ENCODE data around the gene QKI. TPM values are rescaled to one million over a fixed set of nuclear protein-coding genes. Genes with fewer than 3 reads are reported as not detected.

Gene QKI
- polyA plus RNA-seq, 6 donors from 2014 or later: 20.4 to 67.9 (median 26.6) TPM

- Mint-ChIP-seq H3K36me3 (no peaks in the 10 kb centered on the region), H3K27me3 (peaks cover 0 to 5% (median 3%) of the 10 kb centered on the region in 3 donors), H3K9me3 (peaks cover 0 to 2% (median 0%) of the 10 kb centered on the region in 7 donors), H3K4me3 (no peak overlapping the region), H3K27ac (peak overlapping the region in 1 of 6 donors; percentile 70), H3K4me1 (peaks cover 25 to 31% (median 28%) of the 10 kb centered on the region in 3 donors)
- DNase-seq (no peak), ATAC-seq (ENCODE audit: low read depth in 2 of 2) (no peak)
These were observed 6.0 kb upstream of the QKI start for GRCh38 chr6:163408352-163408991.

- no peak for ATAC-seq (ENCODE audit: low read depth in 2 of 2)
- Mint-ChIP-seq H3K27me3 (peaks cover 0 to 5% (median 3%) of the 10 kb centered on the region in 3 donors), H3K4me1 (peaks cover 25 to 31% (median 28%) of the 10 kb centered on the region in 3 donors), H3K27ac (peak overlapping the region in 1 of 6 donors; percentile 75), H3K9me3 (peaks cover 0 to 2% (median 0%) of the 10 kb centered on the region in 7 donors), H3K36me3 (no peaks in the 10 kb centered on the region), H3K4me3 (no peak overlapping the region)
- DNase-seq: no peak
These were observed 4.8 kb upstream of the QKI start for GRCh38 chr6:163409712-163410111.

- ATAC-seq (ENCODE audit: low read depth in 2 of 2): no peak
- H3K27me3 Mint-ChIP-seq: peaks cover 0 to 5% (median 3%) of the 10 kb centered on the region in 3 donors
- peaks cover 25 to 33% (median 28%) of the 10 kb centered on the region in 3 donors for H3K4me1 Mint-ChIP-seq
- no peaks in the 10 kb centered on the region for H3K36me3 Mint-ChIP-seq
- H3K9me3 Mint-ChIP-seq: peaks cover 0 to 2% (median 0%) of the 10 kb centered on the region in 7 donors
- peak overlapping the region in 6 of 8 donors; percentile 84 to 92 (median 88) for H3K4me3 Mint-ChIP-seq
- H3K27ac Mint-ChIP-seq: peak overlapping the region in 4 of 6 donors; percentile 81 to 98 (median 94)
- DNase-seq: no peak
These were observed 2.2 kb upstream of the QKI start for GRCh38 chr6:163412341-163412740.

GRCh38 chr6:163412801-163413344 lies 1.6 kb upstream of the QKI start:
- peak overlapping the region; percentile 84 to 97 (median 90) for H3K4me3 Mint-ChIP-seq
- ATAC-seq (ENCODE audit: low read depth in 2 of 2) (no peak), DNase-seq (no peak)
- H3K4me1 Mint-ChIP-seq: peaks cover 29 to 39% (median 31%) of the 10 kb centered on the region in 3 donors
- no peaks in the 10 kb centered on the region for H3K36me3 Mint-ChIP-seq
- H3K27me3 Mint-ChIP-seq: peaks cover 0 to 5% (median 3%) of the 10 kb centered on the region in 3 donors
- peaks cover 0 to 2% (median 0%) of the 10 kb centered on the region in 7 donors for H3K9me3 Mint-ChIP-seq
- H3K27ac Mint-ChIP-seq: peak overlapping the region; percentile 81 to 98 (median 94)

DNA sequence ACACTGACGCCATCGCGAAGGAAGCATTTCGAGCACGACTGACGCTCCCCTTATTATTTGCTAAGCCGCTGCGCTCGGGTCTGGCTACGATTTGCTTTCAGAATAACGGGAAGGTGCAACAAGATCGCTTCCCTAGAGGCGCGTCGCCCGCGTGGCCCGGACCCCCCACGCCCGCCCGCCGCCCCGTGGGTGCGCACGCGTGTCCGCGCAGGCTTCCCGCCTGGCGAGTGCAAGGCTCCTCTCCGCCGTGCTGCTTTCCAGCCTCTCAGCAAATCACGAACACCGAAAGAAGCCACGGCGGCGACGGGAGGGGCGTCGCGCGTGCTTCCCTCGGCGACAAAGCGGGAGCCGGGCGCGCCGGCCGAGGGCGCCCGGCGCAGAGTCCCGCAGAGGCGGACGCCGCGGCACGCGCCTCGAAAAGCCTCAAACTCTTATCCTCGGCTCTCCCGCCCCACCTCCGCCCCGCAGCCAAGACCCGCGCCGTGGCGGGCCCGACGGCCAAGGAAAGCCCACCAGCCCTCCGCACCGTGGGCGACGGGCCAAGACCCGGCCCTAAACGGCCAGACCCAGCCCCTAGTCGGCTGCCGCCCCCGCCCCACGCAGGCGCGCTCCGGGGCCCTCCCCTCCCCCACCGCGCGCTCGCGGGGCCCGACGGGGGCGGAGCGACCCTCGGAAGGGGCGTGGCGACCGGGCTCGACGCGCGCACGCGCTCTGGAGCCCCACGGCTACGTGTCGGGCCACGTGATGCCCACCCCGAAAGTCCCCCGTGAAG lies 987 bp upstream of the QKI start:
- DNase-seq (peak; percentile 96), ATAC-seq (ENCODE audit: low read depth in 2 of 2) (peak; percentile 60 to 61)
- Mint-ChIP-seq H3K36me3 (no peaks in the 10 kb centered on the region), H3K9me3 (peaks cover 0 to 2% (median 0%) of the 10 kb centered on the region in 7 donors), H3K27me3 (peaks cover 0 to 5% (median 3%) of the 10 kb centered on the region in 3 donors), H3K4me1 (peaks cover 33 to 43% (median 34%) of the 10 kb centered on the region in 3 donors), H3K4me3 (peak overlapping the region; percentile 84 to 97 (median 90)), H3K27ac (peak overlapping the region; percentile 95 to 98 (median 96))

- DNase-seq (peak; percentile 43), ATAC-seq (ENCODE audit: low read depth in 2 of 2) (peak; percentile 9 to 13)
- H3K36me3 Mint-ChIP-seq: no peaks in the 10 kb centered on the region
- peak overlapping the region; percentile 82 to 93 (median 91) for H3K4me3 Mint-ChIP-seq
- H3K4me1 Mint-ChIP-seq: peaks cover 40 to 59% (median 43%) of the 10 kb centered on the region in 3 donors
- H3K27ac Mint-ChIP-seq: peak overlapping the region; percentile 85 to 95 (median 92)
- no peaks in the 10 kb centered on the region for H3K9me3 Mint-ChIP-seq
- peaks cover 0 to 3% (median 0%) of the 10 kb centered on the region in 3 donors for H3K27me3 Mint-ChIP-seq
These were observed 565 bp downstream of the QKI start for GRCh38 chr6:163414946-163415619.

- no peaks in the 10 kb centered on the region for H3K36me3 Mint-ChIP-seq
- no peak for ATAC-seq (ENCODE audit: low read depth in 2 of 2)
- peak overlapping the region; percentile 90 to 97 (median 93) for H3K4me3 Mint-ChIP-seq
- no peaks in the 10 kb centered on the region for H3K9me3 Mint-ChIP-seq
- peaks cover 0 to 3% (median 0%) of the 10 kb centered on the region in 3 donors for H3K27me3 Mint-ChIP-seq
- peak; percentile 52 for DNase-seq
- peak overlapping the region; percentile 95 to 99 (median 97) for H3K27ac Mint-ChIP-seq
- peaks cover 43 to 64% (median 45%) of the 10 kb centered on the region in 3 donors for H3K4me1 Mint-ChIP-seq
These were observed 1.4 kb downstream of the QKI start for GRCh38 chr6:163415620-163416556.

DNA sequence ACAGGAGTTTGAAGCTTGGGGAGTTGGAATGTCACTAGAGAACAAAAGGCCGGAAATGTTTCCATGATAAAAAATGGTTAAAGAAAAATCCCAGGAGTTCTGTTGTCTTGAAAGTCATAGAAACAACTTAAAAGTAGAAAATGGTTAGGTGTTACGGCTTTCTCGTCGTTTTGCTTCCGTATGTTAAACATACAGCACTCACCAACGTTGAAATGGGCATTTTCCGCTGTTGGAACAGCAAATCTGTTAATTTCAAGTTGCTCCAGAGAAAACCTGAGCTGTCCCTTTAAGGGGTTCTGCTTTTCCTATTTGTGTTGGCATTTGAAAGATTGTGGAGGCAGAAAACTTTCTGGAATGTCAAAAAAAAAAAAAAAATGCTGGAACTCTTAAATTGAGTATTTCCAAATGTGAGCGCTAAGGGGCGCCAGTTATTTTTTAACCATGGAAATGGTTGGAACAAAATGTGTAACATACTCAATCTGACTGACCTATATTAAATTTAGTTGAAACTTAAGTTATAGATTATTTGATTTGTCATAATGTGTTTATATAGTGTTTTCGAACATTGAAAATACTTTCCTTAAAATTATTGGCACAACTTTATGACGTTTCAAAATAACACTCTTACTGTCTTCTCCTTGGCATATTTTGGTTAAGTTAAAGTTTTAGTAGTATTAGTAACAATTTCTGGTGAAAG lies 2.2 kb downstream of the QKI start:
- peak overlapping the region; percentile 95 to 99 (median 97) for H3K27ac Mint-ChIP-seq
- H3K9me3 Mint-ChIP-seq: no peaks in the 10 kb centered on the region
- H3K36me3 Mint-ChIP-seq: no peaks in the 10 kb centered on the region
- peaks cover 38 to 61% (median 40%) of the 10 kb centered on the region in 3 donors for H3K4me1 Mint-ChIP-seq
- DNase-seq (peak; percentile 26), ATAC-seq (ENCODE audit: low read depth in 2 of 2) (no peak)
- no peaks in the 10 kb centered on the region for H3K27me3 Mint-ChIP-seq
- H3K4me3 Mint-ChIP-seq: peak overlapping the region; percentile 90 to 97 (median 93)

DNA sequence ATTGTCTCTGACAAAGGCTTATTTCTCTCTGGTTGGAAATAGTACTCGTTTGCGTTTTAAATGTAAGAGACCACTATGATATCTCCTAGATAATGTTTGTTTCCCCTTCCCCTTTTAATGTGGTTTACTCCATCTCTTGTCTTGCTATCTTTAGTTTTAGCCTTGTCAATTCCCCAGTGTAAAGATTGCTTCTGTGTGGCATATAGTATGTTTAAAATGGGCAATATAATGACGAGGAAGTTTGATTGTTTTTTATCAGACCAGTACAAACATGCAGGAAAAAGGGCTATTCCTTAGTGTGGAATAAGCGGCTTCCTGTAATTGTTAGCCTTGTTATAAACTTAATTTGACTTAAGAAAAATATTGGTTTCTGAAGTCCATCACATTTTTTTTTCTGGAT lies 3.1 kb downstream of the QKI start:
- Mint-ChIP-seq H3K36me3 (no peaks in the 10 kb centered on the region), H3K27me3 (no peaks in the 10 kb centered on the region), H3K4me3 (peak overlapping the region in 4 of 8 donors; percentile 17 to 92 (median 82)), H3K9me3 (no peaks in the 10 kb centered on the region), H3K4me1 (peaks cover 37 to 57% (median 37%) of the 10 kb centered on the region in 3 donors), H3K27ac (no peak overlapping the region)
- DNase-seq: no peak
- ATAC-seq (ENCODE audit: low read depth in 2 of 2): no peak

DNA sequence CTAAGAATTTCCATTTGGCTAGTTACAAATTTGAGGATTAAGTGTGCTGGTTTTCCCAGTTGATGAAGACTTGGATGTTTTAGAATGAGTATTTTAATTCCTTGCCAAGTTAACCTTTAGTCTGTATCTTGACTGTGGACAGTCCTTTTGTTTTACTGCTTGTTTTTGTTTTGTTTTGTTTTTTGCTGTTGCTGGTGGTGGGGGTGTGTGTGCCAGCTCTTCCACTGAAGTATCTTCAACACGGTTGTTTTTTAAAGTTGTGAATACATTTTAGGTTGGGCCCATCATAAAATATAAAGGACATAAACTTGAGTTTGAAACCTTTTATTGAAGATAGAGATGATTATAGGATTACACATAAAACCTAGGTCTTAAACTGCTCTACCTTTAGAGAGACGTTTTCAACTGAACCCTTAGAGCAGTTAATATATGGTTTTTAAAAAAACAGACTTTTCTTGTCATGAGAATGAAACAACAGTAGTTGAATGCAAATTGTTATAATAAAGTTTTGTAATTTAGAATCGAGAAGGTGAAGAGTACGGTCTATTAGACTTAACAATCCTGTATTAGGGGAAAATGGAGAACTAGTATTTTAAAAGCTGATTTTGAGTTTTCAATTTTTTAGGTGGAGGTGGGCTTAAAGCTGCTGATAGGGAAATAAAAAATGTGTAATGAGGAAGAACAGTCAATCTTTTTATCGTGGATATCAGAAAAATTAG lies 4.0 kb downstream of the QKI start:
- Mint-ChIP-seq H3K4me1 (peaks cover 33 to 58% (median 39%) of the 10 kb centered on the region in 3 donors), H3K9me3 (no peaks in the 10 kb centered on the region)

More for the DNA sequence above, 4.0 kb downstream of the QKI start:
- Mint-ChIP-seq H3K36me3 (no peaks in the 10 kb centered on the region), H3K27ac (peak overlapping the region in 5 of 6 donors; percentile 8 to 75 (median 19)), H3K27me3 (no peaks in the 10 kb centered on the region), H3K4me3 (peak overlapping the region in 4 of 8 donors; percentile 4 to 73 (median 13))
- ATAC-seq (ENCODE audit: low read depth in 2 of 2): no peak
- no peak for DNase-seq

Data from naive B cell (primary cell).